Keratinocyte (primary cell): Measurements from ENCODE around the gene ABCA8. TPM values are rescaled to one million over a fixed set of nuclear protein-coding genes. Genes with fewer than 3 reads are reported as not detected.

ENCODE experiments used
- DNase-seq: peaks from one replicate; pipeline ENCODE4 v3.0.0-alpha.2; 2011; ENCODE audit warnings: low read depth, missing footprints, low spot score
- FAIRE-seq: peaks from 2 replicates; lab custom pipeline; 2011; peaks lifted over from hg19 to GRCh38; lab: Jason Lieb, UNC
- H2AFZ ChIP-seq: 2 replicates; pipeline ENCODE4 v1.6.0; 2012; ENCODE audit warnings: low read length, control low read depth, inconsistent platforms; ENCODE audit not compliant: control insufficient read depth
- H3K27ac ChIP-seq: 2 replicates; pipeline ENCODE4 v1.5.1; 2011; ENCODE audit warnings: low read length; ENCODE audit not compliant: control insufficient read depth, insufficient read depth
- H3K27me3 ChIP-seq: 3 replicates; pipeline ENCODE4 v1.6.0; 2011; ENCODE audit warnings: low read length; ENCODE audit not compliant: control insufficient read depth, insufficient read depth; ENCODE audit errors: extremely low read depth
- H3K36me3 ChIP-seq, 2 experiments: 2 replicates in 1 of 2; 3 replicates in 1 of 2; pipeline ENCODE4 v1.5.1; 2011; ENCODE audit warnings: low read length in 2 of 2, mild to moderate bottlenecking in 1 of 2; ENCODE audit not compliant: control insufficient read depth in 2 of 2, insufficient read depth in 2 of 2; ENCODE audit errors: extremely low read depth in 1 of 2
- H3K4me1 ChIP-seq: 3 replicates; pipeline ENCODE4 v1.5.1; 2011; ENCODE audit warnings: low read length; ENCODE audit not compliant: control insufficient read depth, insufficient read depth; ENCODE audit errors: extremely low read depth
- H3K4me2 ChIP-seq: 3 replicates; pipeline ENCODE4 v1.6.0; 2011; ENCODE audit warnings: low read depth, low read length; ENCODE audit not compliant: control insufficient read depth, insufficient read depth; ENCODE audit errors: extremely low read depth
- H3K4me3 ChIP-seq, 3 experiments: fragments of 200-600 bp in 1 of 3; sonication (generic) in 1 of 3; 2 replicates in 2 of 3; 3 replicates in 1 of 3; pipeline ENCODE4 v1.5.1; 2011 to 2016; ENCODE audit warnings: low read length in 3 of 3, mild to moderate bottlenecking in 3 of 3, control low read depth in 2 of 3, inconsistent platforms in 1 of 3, low read depth in 1 of 3, mixed read lengths in 1 of 3, mixed run types in 1 of 3, moderate library complexity in 1 of 3; ENCODE audit not compliant: control insufficient read depth in 2 of 3, insufficient read depth in 2 of 3; ENCODE audit errors: extremely low read depth in 1 of 3
- H3K79me2 ChIP-seq: 2 replicates; pipeline ENCODE4 v1.6.0; 2012; ENCODE audit warnings: low read length; ENCODE audit not compliant: control insufficient read depth, insufficient read depth
- H3K9ac ChIP-seq: 3 replicates; pipeline ENCODE4 v1.6.0; 2011; ENCODE audit warnings: low read length; ENCODE audit not compliant: control insufficient read depth, insufficient read depth; ENCODE audit errors: extremely low read depth
- H3K9me1 ChIP-seq: 3 replicates; pipeline ENCODE4 v1.6.0; 2011; ENCODE audit warnings: low read length; ENCODE audit not compliant: control insufficient read depth, insufficient read depth; ENCODE audit errors: extremely low read depth
- H3K9me3 ChIP-seq: 2 replicates; pipeline ENCODE4 v1.5.1; 2012; ENCODE audit warnings: low read depth, low read length; ENCODE audit not compliant: control insufficient read depth
- H4K20me1 ChIP-seq: 3 replicates; pipeline ENCODE4 v1.6.0; 2011; ENCODE audit warnings: low read length; ENCODE audit not compliant: control insufficient read depth, insufficient read depth; ENCODE audit errors: extremely low read depth
- CTCF ChIP-seq, 3 experiments: IDR thresholded peaks in 1 of 3; conservative IDR thresholded peaks in 1 of 3; optimal IDR thresholded peaks in 1 of 3; 2 replicates in 2 of 3; 3 replicates in 1 of 3; pipeline versions ENCODE3 to v1.5.1; 2011; ENCODE audit warnings: low read length in 3 of 3, mild to moderate bottlenecking in 3 of 3, moderate library complexity in 2 of 3, control low read depth in 1 of 3, inconsistent platforms in 1 of 3; ENCODE audit not compliant: insufficient read depth in 2 of 3; ENCODE audit errors: extremely low read depth in 1 of 3
- EZH2 ChIP-seq: IDR thresholded peaks from one replicate; pipeline ENCODE4 v1.6.1; 2012; ENCODE audit warnings: inconsistent platforms, mild to moderate bottlenecking, low read length, moderate library complexity
- dilution Hi-C: fragments of 300-500 bp; cut with MboI; formaldehyde crosslinking; loops from one replicate; pipeline ENCODE4 v1.7.0; 2020; ENCODE audit warnings: low sequenced_read_pairs; ENCODE audit not compliant: extremely low pct_ligation_motif_present
- polyA plus RNA-seq, 5 experiments: library from polyadenylated mRNA; depleted of rRNA in 3 of 5; stranded (reverse) in 3 of 5; stranded (forward) in 1 of 5; unstranded in 1 of 5; fragments of >200 nt; gene quantifications; 1 replicate in 1 of 5; 2 replicates in 3 of 5; 3 replicates in 1 of 5; pipeline versions ENCODE4 v1.2.1 to v1.2.3, GENCODE V29; 2011 to 2012; ENCODE audit warnings: missing spikeins in 2 of 5, low read depth in 1 of 5, low replicate concordance in 1 of 5

The ABCA8 gene
- polyA plus RNA-seq, 1 donor (not counting 4 experiments of a cell fraction or from before 2014, with no cell fraction given): 0.01 TPM

DNA sequence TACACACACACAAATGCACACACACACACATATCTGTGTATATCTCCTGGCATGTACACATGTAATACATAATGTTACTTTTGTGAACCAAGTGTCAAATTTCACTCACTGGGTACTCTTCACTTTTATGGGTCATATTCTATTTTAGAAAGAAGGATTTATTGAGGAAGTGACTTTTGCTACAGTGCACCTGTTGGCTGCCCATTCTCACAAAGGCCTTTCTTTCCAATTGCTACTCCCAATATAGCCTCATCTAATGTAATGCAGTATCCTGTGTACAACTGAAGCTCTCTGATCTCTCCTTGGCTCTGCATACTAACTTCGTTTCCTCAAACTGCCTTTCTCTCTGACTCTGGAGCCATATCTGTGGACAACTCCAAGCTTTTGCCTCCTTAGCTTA is 107.5 kb downstream of the ABCA8 start:
- H3K79me2 ChIP-seq: no peaks in the 10 kb centered on the region
- FAIRE-seq (no peak), DNase-seq (no peak)
- H3K9me3 ChIP-seq: no peaks in the 10 kb centered on the region
- H3K36me3 ChIP-seq: no peaks in the 10 kb centered on the region
- no peak overlapping the region for H2AFZ ChIP-seq
- no peaks in the 10 kb centered on the region for H4K20me1 ChIP-seq
- H3K27ac ChIP-seq: no peak overlapping the region
- no peak overlapping the region for H3K4me3 ChIP-seq
- no peaks in the 10 kb centered on the region for H3K27me3 ChIP-seq
- H3K4me1 ChIP-seq: no peaks in the 10 kb centered on the region
- dilution Hi-C loops: no loop called here
- H3K4me2 ChIP-seq: no peak overlapping the region
- no peak overlapping the region for H3K9ac ChIP-seq
- no peaks in the 10 kb centered on the region for H3K9me1 ChIP-seq
- TF ChIP-seq CTCF (optimal IDR thresholded peaks at IDR 0.05 in 1 of 3, IDR thresholded peaks at IDR 0.05 in 1 of 3, conservative IDR thresholded peaks at IDR 0.05 in 1 of 3; ENCODE audit: extremely low read depth in 1 of 3, insufficient read depth in 2 of 3, low read length in 3 of 3) (no peak), EZH2 (no peak)

DNA sequence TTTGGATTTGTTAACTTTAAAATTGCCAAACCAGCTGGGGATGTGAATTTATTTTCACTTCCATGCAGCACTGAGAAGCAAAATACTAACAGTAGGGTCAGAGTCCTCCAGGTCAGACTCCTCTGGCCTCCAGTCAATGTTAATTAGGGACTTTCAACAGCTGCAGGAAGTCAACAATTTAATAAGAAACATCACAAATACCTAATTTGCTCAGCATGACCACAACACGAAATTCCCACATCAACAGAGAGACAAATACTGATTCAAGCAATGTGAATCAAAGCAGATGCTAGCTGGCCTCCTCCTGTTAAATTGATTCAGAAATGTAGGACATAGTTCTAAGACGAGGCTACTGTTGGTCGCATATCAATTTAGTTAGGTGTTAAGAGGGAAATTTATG is 111.7 kb downstream of the ABCA8 start:
- H3K4me3 ChIP-seq: no peak overlapping the region
- TF ChIP-seq EZH2 (no peak), CTCF (optimal IDR thresholded peaks at IDR 0.05 in 1 of 3, IDR thresholded peaks at IDR 0.05 in 1 of 3, conservative IDR thresholded peaks at IDR 0.05 in 1 of 3; ENCODE audit: extremely low read depth in 1 of 3, insufficient read depth in 2 of 3, low read length in 3 of 3) (no peak)
- DNase-seq: no peak
- FAIRE-seq: no peak
- H3K79me2 ChIP-seq: no peaks in the 10 kb centered on the region
- H3K9ac ChIP-seq: no peak overlapping the region
- dilution Hi-C loops: no loop called here
- no peaks in the 10 kb centered on the region for H4K20me1 ChIP-seq
- no peak overlapping the region for H3K4me2 ChIP-seq
- no peak overlapping the region for H3K27ac ChIP-seq
- H3K27me3 ChIP-seq: no peaks in the 10 kb centered on the region
- no peak overlapping the region for H2AFZ ChIP-seq
- H3K4me1 ChIP-seq: no peaks in the 10 kb centered on the region
- H3K9me1 ChIP-seq: no peaks in the 10 kb centered on the region
- no peaks in the 10 kb centered on the region for H3K36me3 ChIP-seq
- no peaks in the 10 kb centered on the region for H3K9me3 ChIP-seq
